ENCODE data around the gene E4F1. TPM values are rescaled to one million over a fixed set of nuclear protein-coding genes. Genes with fewer than 3 reads are reported as not detected.
"Not testable (repeated sequence)": the region's sequence is repeated elsewhere in the genome, so short reads cannot be mapped to it uniquely, and the experiment has no call there.

The E4F1 gene
- total RNA-seq, 1 donor from 2014 or later: 24.7 TPM

DNA sequence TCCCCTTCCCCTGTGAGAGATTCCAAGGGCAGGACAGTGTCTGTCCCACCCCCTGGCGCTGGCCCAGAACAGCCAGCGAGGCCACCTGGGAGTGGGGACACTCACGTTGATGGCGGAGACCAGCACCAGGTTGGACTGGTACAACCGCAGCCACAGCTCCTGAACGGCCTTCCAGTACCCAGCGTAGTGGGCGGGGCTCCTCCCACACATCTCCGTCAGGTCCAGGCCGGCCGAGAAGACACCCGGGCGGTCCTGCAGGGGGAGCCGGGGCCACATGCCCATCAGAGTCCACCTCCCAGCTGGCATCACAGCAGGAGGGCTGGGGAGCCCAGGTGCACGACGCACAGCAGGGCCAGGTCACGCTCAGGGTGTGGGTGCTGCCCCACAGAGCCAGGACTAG is 20.9 kb downstream of the E4F1 start:
- no peak for DNase-seq (ENCODE audit: low spot score)

- DNase-seq (ENCODE audit: low spot score): no peak
Measured at GRCh38 chr16:2244926-2245795, 21.8 kb downstream of the E4F1 start.

DNA sequence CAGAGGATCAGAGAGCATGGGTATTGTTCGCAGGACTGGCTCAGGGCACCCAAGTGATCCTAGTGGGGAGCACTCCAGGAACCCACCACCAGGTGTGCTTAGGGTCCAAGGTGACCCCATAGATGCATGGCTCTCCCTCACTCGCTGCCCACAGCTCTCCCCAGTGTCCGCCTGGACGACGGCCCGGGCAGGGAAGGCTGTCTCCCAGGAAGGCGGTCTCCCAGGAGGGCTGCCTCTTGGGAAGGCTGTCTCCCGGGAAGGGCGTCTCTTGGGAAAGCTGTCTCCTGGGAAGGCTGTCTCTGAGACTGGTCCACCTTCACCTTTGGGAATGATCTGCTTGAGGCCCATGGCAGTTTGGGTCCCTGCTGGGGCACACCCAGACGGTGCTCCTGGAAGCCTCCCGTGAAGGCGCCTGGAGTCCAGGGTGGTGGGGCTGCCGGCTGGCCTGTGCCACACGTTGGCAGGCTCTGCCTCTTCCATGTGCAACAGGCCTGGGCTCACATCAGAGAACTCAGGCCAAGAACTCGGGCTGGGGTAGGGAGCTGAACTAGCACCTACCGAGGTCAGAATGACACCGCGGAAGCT is 23.0 kb downstream of the E4F1 start:
- DNase-seq (ENCODE audit: low spot score): no peak

DNA sequence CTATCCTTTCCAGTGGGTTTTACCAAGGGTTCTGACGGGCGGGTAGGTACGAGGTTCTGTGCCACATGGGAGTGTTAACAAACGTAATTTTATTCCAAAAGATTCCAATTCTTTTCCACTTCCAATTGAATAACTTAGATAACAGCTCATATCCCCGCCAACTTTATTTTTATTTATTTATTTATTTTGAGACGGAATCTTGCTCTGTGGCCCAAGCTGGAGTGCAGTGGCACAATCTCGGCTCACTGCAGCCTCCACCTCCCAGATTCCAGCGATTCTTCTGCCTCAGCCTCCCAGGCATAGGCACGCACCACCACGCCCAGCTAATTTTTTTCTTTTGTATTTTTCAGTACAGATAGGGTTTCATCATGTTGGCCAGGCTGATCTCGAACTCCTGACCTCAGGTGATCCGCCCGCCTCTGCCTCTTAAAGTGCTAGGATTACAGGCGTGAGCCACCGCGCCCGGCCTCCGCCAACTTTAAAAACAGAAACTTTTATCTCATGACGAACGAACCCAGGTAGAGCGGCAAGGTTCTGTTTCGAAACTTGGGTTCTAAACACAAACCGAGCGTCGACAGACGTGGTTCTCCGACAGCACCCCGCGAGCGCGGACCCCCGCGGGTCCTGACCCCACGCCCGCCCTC is 27.4 kb downstream of the E4F1 start:
- DNase-seq (ENCODE audit: low spot score): no peak

DNA sequence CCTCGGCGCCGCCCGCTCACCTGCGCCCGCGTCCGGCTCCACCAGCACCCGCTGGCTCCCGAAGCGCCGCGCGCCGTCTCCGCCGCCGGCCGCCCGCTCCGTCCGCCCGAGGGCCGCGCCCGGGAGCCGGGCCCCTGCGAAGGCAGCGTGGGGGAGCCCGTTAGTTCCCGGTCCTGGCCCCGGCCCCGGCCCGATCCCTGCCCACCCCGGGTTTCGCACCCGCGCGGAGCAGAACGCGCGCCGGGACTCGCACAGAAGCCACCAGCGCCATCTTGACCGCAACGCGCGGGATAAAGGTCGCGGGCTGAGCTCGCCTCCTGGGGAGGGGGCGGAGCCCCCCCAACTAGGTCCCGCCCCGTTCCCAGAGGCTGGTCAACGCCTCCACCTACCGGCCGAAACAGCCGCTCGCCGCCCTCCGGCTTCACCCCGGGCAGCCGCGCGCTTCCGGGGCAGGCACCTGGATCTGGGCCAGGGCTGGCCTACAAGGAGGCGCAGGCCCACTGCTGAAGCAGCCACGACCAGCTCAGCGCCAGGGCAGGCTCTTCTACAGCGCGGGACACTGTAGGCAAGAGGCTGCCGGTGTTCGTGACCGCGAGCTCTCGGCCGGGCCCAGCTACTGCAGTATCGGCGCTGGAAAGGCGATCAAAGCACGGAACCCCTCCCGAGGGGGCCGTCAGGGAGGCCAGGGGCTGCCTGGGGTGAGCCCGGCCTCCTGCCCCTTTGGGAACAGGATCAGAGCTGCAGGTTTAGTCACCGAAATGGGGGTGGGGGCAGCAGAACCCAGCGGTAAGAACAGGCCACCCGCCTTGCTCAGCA is 28.1 kb downstream of the E4F1 start, which contains the start of gene ECI1:
Gene ECI1, minus strand, starts transcription at position 292 of the 816 bp plus-strand sequence. Its CDS starts 21 bp downstream, at position 271.
- DNase-seq (ENCODE audit: low spot score): peak; percentile 96

GRCh38 chr16:2252806-2253148 is 29.4 kb downstream of the E4F1 start:
- no peak for DNase-seq (ENCODE audit: low spot score)

DNA sequence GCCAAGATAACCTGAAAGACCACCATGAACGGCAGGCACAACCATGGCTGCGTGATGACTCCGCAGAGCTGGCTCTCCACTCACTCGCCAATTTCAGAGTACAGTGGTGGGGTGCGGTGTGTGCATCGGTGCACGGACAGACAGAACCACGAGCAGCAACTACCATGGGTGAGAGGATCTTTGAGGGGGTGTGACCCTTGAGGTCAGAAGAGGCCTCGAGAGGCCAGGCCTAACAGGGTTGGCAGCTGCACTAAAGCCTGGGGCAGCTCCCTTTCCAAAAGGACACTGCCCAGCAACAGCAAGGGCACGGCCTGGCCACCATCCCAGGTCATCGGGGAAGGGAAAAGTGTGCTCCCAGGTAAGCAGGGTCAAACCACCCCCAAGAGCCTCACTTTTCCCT is 29.9 kb downstream of the E4F1 start:
- no peak for DNase-seq (ENCODE audit: low spot score)

GRCh38 chr16:2256531-2257140 is 33.2 kb downstream of the E4F1 start:
- no peak for DNase-seq (ENCODE audit: low spot score)

GRCh38 chr16:2257726-2258125 is 34.3 kb downstream of the E4F1 start:
- no peak for DNase-seq (ENCODE audit: low spot score)

GRCh38 chr16:2258530-2258929 is 35.1 kb downstream of the E4F1 start:
- DNase-seq (ENCODE audit: low spot score): not testable (repeated sequence)

GRCh38 chr16:2260250-2260649 is 36.9 kb downstream of the E4F1 start:
- no peak for DNase-seq (ENCODE audit: low spot score)

- DNase-seq (ENCODE audit: low spot score): not testable (repeated sequence)
Measured at GRCh38 chr16:2263026-2263425, 39.6 kb downstream of the E4F1 start.

DNA sequence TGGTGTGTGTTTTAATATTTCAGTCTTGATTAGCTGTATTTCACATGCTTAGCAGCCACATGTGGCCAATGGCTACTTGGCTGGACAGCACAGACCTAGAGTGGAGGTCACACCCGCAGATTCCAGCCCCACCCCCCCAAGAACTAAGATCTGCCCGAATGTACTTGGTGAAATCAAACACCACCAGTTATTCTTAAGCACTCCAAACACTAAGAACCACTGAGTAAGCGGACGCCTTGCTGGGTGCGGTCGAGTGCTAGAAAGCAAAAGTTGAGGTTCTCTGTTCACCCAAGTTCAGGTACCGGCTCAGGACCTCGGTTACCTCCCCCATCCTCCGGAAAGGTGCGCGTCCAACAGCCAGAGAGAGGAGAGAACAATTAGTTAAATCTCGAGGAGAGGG is 43.5 kb downstream of the E4F1 start:
- not testable (repeated sequence) for DNase-seq (ENCODE audit: low spot score)

- DNase-seq (ENCODE audit: low spot score): not testable (repeated sequence)
Measured at GRCh38 chr16:2267505-2267912, 44.1 kb downstream of the E4F1 start.

- DNase-seq (ENCODE audit: low spot score): peak; percentile 97
Measured at GRCh38 chr16:2267913-2268666, 44.7 kb downstream of the E4F1 start, which contains the start of gene RNPS1. TSS of gene RNPS1 (minus strand) at chr16:2268126. CDS start at chr16:2264643, 3,483 bp downstream.

GRCh38 chr16:2270070-2270462 is 46.7 kb downstream of the E4F1 start:
- DNase-seq (ENCODE audit: low spot score): no peak

- DNase-seq (ENCODE audit: low spot score): no peak
Measured at GRCh38 chr16:2270588-2271470, 47.4 kb downstream of the E4F1 start.

- DNase-seq (ENCODE audit: low spot score): no peak
Measured at GRCh38 chr16:2271848-2272461, 48.6 kb downstream of the E4F1 start.

GRCh38 chr16:2273484-2273883 is 50.1 kb downstream of the E4F1 start:
- DNase-seq (ENCODE audit: low spot score): no peak

Data from ureter (tissue), 1 donor.